ENCODE data around the gene MYT1. TPM values are rescaled to one million over a fixed set of nuclear protein-coding genes. Genes with fewer than 3 reads are reported as not detected.

MYT1 gene
- total RNA-seq, 2 donors from 2014 or later, result 0.99 TPM; not detected in 1

DNA sequence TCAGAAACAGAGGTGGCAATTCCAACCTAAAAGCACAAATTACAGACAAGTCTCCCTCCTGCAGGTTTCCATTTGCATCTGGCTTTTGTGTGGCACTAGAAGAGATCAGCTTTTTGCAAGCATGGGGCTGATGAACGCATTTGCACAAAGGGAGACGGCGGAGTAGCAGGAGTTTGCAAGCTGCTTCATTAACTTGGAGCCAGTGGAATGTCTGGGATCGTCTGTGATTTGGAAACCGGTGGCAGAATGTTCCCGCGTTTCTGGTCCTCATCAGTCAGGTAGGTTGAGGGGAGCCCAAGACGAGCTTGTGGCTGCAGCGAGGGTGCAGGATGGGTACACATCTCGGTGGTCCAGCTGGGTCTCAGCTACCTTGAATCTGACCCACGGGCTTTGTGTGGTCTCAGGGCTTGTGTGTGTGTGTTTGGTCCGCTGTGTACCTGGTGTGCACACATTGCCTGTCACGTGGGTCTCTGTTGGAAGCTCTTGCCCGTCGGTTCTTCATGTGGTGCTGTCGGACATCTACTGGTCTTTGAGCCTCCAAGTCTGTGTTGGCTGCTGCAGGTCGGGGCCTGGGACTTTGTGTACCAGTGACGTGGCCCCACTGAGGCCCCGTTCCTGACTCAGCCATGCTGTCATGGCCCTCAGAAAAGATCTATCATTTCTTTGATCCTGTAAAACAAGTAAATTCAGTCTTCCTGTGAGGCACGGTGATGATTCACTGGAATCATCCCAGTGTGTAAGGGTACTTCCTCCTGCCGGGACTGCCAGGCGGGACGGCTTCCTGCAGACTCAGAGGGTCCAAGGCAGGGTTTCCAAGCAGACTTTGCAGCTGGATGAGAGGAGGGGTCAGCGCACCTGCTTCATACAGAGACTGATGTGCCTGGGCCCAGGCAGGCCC, 12.4 kb upstream of the MYT1 start:
- Histone ChIP-seq H3K36me3 (replicated peaks in 1 of 2; ENCODE audit: insufficient read depth in 1 of 2, low read depth in 2 of 2) (no peaks in the 10 kb centered on the region), H3K27ac (no peak overlapping the region), H3K9me3 (no peaks in the 10 kb centered on the region), H3K27me3 (no peaks in the 10 kb centered on the region), H3K4me3 (no peak overlapping the region), H3K4me1 (no peaks in the 10 kb centered on the region)
- intact Hi-C loops (cut with DNase I), result no loop called here
- TF ChIP-seq, protein P1, sequence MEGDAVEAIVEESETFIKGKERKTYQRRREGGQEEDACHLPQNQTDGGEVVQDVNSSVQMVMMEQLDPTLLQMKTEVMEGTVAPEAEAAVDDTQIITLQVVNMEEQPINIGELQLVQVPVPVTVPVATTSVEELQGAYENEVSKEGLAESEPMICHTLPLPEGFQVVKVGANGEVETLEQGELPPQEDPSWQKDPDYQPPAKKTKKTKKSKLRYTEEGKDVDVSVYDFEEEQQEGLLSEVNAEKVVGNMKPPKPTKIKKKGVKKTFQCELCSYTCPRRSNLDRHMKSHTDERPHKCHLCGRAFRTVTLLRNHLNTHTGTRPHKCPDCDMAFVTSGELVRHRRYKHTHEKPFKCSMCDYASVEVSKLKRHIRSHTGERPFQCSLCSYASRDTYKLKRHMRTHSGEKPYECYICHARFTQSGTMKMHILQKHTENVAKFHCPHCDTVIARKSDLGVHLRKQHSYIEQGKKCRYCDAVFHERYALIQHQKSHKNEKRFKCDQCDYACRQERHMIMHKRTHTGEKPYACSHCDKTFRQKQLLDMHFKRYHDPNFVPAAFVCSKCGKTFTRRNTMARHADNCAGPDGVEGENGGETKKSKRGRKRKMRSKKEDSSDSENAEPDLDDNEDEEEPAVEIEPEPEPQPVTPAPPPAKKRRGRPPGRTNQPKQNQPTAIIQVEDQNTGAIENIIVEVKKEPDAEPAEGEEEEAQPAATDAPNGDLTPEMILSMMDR (IDR thresholded peaks at IDR 0.05), result no peak
- TF ChIP-seq POLR2A (IDR thresholded peaks at IDR 0.05), result no peak
- ATAC-seq (no peak), DNase-seq (no peak)
- 64 to 66% methylated on average over 22 to 24 of the region's 24 CpGs for whole genome bisulfite sequencing, 2 donors

DNA sequence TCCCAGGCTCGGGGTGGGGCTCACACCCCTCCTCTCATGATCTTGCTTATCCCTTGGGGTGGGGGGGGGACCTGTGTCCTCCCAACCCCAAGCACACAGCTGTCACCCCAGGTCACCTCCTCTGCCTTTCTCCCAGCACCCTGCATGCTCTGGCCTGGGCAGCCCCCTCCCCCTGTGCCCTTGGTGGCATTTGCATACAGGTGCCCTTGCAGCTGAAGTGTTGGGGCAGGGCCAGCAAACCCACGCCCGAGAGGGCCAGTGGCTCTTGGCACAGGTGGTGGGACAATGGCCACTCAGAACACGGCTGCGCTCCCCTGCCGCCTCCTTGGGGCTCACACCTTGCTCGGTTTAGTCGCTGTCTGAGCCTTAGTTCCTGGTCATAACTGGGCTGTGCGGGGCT, 11.3 kb upstream of the MYT1 start:
- Histone ChIP-seq H3K36me3 (replicated peaks in 1 of 2; ENCODE audit: insufficient read depth in 1 of 2, low read depth in 2 of 2) (no peaks in the 10 kb centered on the region), H3K27me3 (no peaks in the 10 kb centered on the region), H3K4me3 (no peak overlapping the region), H3K4me1 (no peaks in the 10 kb centered on the region), H3K9me3 (no peaks in the 10 kb centered on the region), H3K27ac (no peak overlapping the region)
- no peak for DNase-seq
- WGBS, 2 donors, result 50 to 78% methylated on average over 5 to 7 of the region's 9 CpGs
- TF ChIP-seq, protein P1 (IDR thresholded peaks at IDR 0.05), result no peak
- no peak for TF ChIP-seq POLR2A (IDR thresholded peaks at IDR 0.05)
- ATAC-seq, result no peak
- intact Hi-C loops (cut with DNase I), result no loop called here

DNA sequence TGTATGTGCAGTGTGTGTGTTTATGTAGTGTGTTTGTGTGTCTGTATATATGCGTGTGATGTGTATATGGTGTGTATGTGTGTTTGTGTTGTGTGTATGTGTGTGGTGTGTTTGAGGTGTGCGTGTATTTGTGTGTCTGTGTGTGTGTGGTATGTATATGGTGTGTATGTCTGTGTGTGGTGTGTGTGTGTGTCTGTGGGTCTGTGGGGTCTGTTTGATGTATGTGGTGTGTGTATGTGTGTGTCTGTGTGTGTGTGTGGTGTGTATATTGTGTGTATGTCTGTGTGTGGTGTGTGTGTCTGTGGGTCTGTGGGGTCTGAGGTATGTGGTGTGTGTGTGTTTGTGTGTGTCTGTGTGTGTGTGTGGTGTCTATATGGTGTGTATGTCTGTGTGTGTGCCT, 10.8 kb upstream of the MYT1 start:
- ATAC-seq, result no peak
- intact Hi-C loops (cut with DNase I), result no loop called here
- 83 to 88% methylated on average over 2 of the region's 2 CpGs for WGBS, 2 donors
- H3K9me3 ChIP-seq, result no peaks in the 10 kb centered on the region
- H3K36me3 ChIP-seq (replicated peaks in 1 of 2; ENCODE audit: insufficient read depth in 1 of 2, low read depth in 2 of 2), result no peaks in the 10 kb centered on the region
- TF ChIP-seq, protein P1 (IDR thresholded peaks at IDR 0.05), result no peak
- no peak for TF ChIP-seq POLR2A (IDR thresholded peaks at IDR 0.05)
- DNase-seq, result no peak
- H3K4me3 ChIP-seq, result no peak overlapping the region
- H3K27me3 ChIP-seq, result no peaks in the 10 kb centered on the region
- H3K27ac ChIP-seq, result no peak overlapping the region
- no peaks in the 10 kb centered on the region for H3K4me1 ChIP-seq

DNA sequence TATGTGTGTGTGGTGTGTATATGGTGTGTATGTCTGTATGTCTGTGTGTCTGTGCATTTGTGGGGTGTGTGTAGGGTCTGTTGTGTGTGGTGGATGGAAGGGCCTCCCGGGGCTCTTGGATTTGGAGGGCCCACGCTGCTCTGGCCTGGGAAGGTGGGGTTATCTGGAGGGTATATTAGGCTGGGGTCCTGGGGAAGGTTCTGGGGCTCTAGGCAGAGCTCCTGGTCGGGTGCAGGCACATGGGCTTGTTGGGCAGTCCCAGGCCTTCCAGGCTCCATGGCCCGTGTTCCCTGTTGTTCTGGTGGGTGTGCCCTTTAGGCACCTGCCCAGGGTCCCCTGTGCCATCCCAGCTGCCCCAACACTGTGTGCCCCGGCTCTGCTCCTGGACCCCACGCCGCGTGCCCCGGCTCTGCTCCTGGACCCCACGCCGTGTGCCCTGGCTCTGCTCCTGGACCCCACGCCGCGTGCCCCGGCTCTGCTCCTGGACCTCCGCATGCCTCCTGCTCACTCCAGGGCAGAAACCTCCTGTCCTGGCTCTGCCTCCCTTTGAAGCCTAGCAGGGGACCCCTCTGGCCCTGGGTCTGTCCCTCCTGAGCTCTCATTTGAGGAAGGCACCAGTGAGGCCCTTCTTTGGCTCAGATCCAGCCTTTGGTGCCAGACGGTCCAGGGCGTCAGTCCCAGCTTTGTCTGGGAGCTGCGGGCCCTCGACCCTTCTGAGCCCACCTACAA, 10.2 kb upstream of the MYT1 start:
- H3K27me3 ChIP-seq, result no peaks in the 10 kb centered on the region
- no peaks in the 10 kb centered on the region for H3K9me3 ChIP-seq
- H3K36me3 ChIP-seq (replicated peaks in 1 of 2; ENCODE audit: insufficient read depth in 1 of 2, low read depth in 2 of 2), result no peaks in the 10 kb centered on the region
- 86% methylated on average over 2 to 20 of the region's 20 CpGs for WGBS, 2 donors
- no peak overlapping the region for H3K27ac ChIP-seq
- H3K4me1 ChIP-seq, result no peaks in the 10 kb centered on the region
- intact Hi-C loops (cut with DNase I), result no loop called here
- TF ChIP-seq, protein P1 (IDR thresholded peaks at IDR 0.05), result no peak
- no peak for TF ChIP-seq POLR2A (IDR thresholded peaks at IDR 0.05)
- no peak overlapping the region for H3K4me3 ChIP-seq
- ATAC-seq, result no peak
- DNase-seq, result no peak
